SK-MEL-5 (cell line): ENCODE data around the gene CDC27. TPM values are rescaled to one million over a fixed set of nuclear protein-coding genes. Genes with fewer than 3 reads are reported as not detected.
A peak's percentile ranks its signal among the peaks of the same experiment; 100 is the strongest.
"Not testable (repeated sequence)": the region's sequence is repeated elsewhere in the genome, so short reads cannot be mapped to it uniquely, and the experiment has no call there.

Experiments used
- DNase-seq: peaks from one replicate; pipeline ENCODE4 v3.0.0-alpha.2; 2016; ENCODE audit warnings: low read depth, low spot score
- in situ Hi-C: cut with HindIII; loops from 2 replicates; pipeline ENCODE4 v1.10.0; 2016; ENCODE audit warnings: low sequenced_read_pairs, high pct_unique_total_duplicates, low pct_unique_long_range_greater_than_20kb
- polyA plus RNA-seq, 2 experiments: library from polyadenylated mRNA; depleted of rRNA; stranded (reverse); fragments of >200 nt; gene quantifications; 2 replicates each; pipeline ENCODE4 v1.2.3, GENCODE V29; 2015
- total RNA-seq: library from RNA; depleted of rRNA; stranded (reverse); fragments of >200 nt; shearing (Covaris generic); gene quantifications from 2 replicates; pipeline ENCODE4 v1.2.3, GENCODE V29; 2014; rRNA removed

The CDC27 gene, protein sequence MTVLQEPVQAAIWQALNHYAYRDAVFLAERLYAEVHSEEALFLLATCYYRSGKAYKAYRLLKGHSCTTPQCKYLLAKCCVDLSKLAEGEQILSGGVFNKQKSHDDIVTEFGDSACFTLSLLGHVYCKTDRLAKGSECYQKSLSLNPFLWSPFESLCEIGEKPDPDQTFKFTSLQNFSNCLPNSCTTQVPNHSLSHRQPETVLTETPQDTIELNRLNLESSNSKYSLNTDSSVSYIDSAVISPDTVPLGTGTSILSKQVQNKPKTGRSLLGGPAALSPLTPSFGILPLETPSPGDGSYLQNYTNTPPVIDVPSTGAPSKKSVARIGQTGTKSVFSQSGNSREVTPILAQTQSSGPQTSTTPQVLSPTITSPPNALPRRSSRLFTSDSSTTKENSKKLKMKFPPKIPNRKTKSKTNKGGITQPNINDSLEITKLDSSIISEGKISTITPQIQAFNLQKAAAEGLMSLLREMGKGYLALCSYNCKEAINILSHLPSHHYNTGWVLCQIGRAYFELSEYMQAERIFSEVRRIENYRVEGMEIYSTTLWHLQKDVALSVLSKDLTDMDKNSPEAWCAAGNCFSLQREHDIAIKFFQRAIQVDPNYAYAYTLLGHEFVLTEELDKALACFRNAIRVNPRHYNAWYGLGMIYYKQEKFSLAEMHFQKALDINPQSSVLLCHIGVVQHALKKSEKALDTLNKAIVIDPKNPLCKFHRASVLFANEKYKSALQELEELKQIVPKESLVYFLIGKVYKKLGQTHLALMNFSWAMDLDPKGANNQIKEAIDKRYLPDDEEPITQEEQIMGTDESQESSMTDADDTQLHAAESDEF
- 106 and 130 TPM in 2 replicates for total RNA-seq
- 36.4 and 47.1 TPM in 2 replicates for polyA plus RNA-seq (2015; cell fraction: cytosol; rRNA removed)
- polyA plus RNA-seq (2015; cell fraction: nucleus; rRNA removed) = 45.9 and 64.5 TPM in 2 replicates

- peak; percentile 99 for DNase-seq
- in situ Hi-C loops = no loop called here
Observed at GRCh38 chr17:47188876-47189731, at the start of gene CDC27. Gene CDC27 (minus strand): TSS chr17:47189295. CDS start chr17:47189172, 123 bp downstream.

DNA sequence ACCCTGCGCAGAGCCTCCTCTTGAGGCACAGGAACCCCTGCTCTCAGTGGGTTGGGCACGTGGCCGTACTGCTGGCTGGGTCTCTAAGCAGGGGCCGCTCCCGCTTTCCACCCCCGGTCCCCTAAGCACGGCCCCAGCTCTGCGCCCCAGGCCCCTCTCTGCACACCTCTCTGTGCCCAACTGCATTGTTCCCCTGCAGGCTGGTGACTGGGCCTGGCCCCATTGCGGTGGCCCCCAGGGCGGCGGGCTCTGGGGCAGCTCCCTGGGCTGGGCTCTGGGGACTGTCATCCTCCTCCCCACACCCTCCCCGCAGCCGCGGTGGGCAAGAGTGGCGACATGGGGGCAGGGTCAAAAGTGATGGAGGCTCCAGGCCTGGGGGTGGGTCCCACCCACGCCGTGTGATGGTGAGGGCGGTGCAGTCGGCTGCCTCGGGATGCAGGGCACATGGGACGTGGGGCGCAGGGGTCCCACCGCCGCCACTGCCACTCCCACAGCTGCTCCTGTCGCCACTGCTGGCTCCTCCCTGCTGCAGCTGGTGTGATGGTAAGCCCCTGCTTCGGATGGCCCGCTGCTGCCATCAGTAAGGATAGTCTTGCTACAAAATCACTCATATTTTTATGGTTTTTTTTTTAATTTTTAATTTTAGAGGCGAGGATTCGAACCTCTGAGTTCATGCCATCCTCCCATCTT is 49.4 kb upstream of the CDC27 start:
- in situ Hi-C loops = no loop called here
- no peak for DNase-seq

GRCh38 chr17:47237841-47238240 is 48.7 kb upstream of the CDC27 start:
- DNase-seq = no peak
- in situ Hi-C loops = no loop called here

- no peak for DNase-seq
- in situ Hi-C loops = no loop called here
Observed at GRCh38 chr17:47235923-47236322, 46.8 kb upstream of the CDC27 start.

GRCh38 chr17:47235506-47235905 is 46.4 kb upstream of the CDC27 start:
- in situ Hi-C loops = no loop called here

GRCh38 chr17:47232465-47232864 is 43.4 kb upstream of the CDC27 start:
- no peak for DNase-seq
- in situ Hi-C loops = no loop called here

More at GRCh38 chr17:47235506-47235905, 46.4 kb upstream of the CDC27 start:
- DNase-seq = no peak

- in situ Hi-C loops = no loop called here
- DNase-seq = no peak
Observed at GRCh38 chr17:47231866-47232265, 42.8 kb upstream of the CDC27 start.

DNA sequence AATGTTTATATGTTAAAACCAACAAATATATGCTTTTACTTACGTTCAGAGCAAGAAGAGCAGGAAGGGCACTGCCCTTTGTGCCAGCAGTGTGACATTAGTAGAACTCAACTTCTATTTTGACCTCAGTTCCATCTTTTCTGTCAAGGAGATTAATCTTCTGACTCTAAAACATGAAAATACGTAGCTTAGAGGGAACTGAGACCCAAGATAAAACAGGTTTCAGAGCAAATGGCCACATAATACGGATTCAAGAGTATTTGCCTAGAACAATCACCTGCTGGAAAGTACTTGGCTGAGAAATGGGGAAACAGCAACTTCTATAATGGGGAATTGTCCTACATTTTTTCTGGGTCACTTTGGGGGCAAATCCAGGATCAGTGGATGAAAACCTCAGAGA is 42.2 kb upstream of the CDC27 start:
- no peak for DNase-seq
- in situ Hi-C loops = no loop called here

DNA sequence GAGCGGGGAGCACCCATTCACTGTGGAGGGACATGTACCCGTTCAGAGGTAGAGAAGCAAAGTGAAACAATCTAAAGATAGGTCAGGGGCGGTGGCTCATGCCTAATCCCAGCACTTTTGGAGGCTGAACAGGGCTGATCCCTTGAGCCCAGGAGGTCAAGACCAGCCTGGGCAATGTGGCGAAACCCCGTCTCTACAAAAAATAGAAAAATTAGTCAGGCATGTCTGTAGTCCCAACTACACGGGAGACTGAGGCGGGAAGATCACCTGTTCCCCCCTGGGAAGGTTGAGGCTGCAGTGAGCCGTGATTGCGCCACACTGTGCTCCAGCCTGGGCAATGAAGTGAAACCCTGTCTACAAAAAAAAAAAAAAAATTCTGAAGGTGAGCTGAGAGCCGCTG is 41.8 kb upstream of the CDC27 start:
- DNase-seq = no peak
- in situ Hi-C loops = no loop called here

DNA sequence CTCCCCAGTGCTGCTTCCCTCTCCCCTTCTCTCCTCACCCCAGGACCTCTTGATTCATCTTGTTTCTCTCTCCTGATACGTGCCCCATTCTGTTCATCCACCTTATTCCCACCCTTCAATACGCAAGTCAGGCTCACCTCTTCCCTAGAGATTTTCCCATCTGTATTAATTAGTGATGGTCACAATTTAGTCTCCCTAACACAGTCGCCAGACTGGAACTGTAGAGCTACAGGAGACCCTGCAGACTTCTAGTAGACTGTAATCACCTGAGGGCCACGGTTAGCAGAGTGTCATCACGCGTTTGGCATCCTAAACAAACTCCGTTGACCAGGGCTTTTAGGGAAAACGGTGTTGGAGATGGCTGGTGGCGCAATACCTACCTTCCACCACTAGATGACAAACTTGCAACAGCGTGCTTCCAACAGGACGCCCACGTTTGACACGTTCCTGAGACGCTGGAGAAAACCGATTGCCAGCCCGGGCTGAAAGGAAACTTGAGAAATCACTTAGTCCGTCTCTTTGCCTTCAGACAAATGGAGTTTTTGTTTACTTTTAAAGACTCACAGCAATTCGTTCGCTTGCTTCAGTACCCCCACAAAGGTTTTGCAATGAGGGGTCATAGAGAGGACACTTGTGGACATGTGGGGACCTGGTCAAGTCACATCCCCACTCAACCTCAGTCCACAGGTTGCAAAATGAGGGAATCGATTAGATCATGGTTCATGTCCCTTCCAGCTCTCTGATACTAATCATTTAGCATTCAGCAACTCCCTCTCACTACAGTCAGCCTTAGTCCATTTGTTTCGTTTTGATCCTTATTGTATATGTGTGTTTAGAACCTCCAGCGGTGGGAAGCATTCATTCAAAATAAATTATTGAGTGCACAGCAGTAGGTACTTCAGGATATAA is 40.7 kb upstream of the CDC27 start:
- in situ Hi-C loops = no loop called here
- peak; percentile 92 for DNase-seq

- in situ Hi-C loops = no loop called here
- no peak for DNase-seq
Observed at GRCh38 chr17:47227862-47228261, 38.8 kb upstream of the CDC27 start.

DNA sequence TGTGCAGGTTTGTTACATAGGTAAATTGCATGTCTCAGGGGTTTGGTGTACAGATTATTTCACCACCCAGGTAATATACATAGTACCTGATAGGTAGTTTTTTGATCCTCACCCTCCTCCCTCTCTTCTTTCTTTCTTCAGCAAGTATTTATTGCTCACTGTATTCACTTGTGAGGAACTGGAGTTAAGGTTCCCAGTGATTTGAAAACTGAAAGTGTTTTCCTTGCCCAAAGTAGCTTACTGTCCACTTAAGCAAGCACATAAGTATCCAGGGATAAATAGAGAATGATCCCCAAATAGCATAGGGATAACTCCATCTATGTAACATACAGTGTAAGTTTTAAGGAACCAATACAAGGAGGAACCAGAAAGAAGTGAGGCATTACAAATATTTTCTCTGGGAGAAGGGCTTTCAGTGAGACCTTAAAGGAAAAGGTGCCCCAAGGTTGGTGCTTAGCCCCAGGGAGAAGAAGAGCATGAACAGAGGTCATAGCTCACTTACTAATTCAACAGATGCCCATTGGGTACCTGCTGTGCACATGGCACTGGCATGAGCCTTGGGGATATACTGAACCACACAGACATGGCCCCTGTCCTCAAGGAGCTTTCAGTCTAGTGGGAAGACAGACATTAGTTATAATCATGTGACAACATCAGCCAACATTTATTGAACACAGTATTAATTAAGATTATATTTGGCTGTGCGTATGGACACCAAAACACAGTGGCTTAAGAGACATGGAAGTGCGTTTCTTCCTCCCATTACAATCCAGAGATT is 37.0 kb upstream of the CDC27 start:
- in situ Hi-C loops = no loop called here
- no peak for DNase-seq

DNA sequence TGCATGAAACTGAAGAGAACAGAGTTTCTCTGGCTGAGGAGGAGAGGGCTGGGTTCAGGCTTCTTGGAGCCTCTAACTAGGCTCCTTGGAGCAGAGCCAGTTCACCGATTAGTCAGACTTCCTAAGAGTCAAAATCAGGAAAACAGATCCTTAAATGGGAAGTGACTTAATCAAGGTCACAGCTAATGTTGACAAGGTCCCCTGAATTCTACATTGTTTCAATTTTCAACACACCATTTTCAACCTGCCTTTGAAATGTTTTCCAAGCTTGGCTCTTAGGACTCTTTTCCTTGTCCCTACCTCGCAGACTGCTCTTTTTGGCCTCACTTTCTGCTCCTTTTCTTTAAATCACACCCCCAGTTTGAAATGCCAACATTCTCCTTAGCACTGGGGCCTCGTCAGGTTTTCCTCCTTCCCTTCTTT is 36.4 kb upstream of the CDC27 start:
- in situ Hi-C loops = no loop called here

GRCh38 chr17:47224966-47225365 is 35.9 kb upstream of the CDC27 start:
- in situ Hi-C loops = no loop called here
- DNase-seq = no peak

More for the DNA sequence above, 36.4 kb upstream of the CDC27 start:
- no peak for DNase-seq

GRCh38 chr17:47224077-47224476 is 35.0 kb upstream of the CDC27 start:
- in situ Hi-C loops, DNase-seq: not testable (repeated sequence)
